HG02943 (cell line): ENCODE data around the gene NAT16.
"Not testable (repeated sequence)": the region's sequence is repeated elsewhere in the genome, so short reads cannot be mapped to it uniquely, and the experiment has no call there.

Experiments used
- ATAC-seq: cut with Tn5 transposase; IDR thresholded peaks from one replicate; pipeline ENCODE4 v1.9.1; 2021; ENCODE audit warnings: mild to moderate bottlenecking, low read depth, moderate library complexity; ENCODE audit not compliant: unreplicated experiment

Gene NAT16

GRCh38 chr7:101132626-101133600 is 47.2 kb downstream of the NAT16 start:
- not testable (repeated sequence) for ATAC-seq

GRCh38 chr7:101129603-101130117 is 50.4 kb downstream of the NAT16 start:
- no peak for ATAC-seq

- no peak for ATAC-seq
Measured at GRCh38 chr7:101128040-101128834, 51.9 kb downstream of the NAT16 start.

DNA sequence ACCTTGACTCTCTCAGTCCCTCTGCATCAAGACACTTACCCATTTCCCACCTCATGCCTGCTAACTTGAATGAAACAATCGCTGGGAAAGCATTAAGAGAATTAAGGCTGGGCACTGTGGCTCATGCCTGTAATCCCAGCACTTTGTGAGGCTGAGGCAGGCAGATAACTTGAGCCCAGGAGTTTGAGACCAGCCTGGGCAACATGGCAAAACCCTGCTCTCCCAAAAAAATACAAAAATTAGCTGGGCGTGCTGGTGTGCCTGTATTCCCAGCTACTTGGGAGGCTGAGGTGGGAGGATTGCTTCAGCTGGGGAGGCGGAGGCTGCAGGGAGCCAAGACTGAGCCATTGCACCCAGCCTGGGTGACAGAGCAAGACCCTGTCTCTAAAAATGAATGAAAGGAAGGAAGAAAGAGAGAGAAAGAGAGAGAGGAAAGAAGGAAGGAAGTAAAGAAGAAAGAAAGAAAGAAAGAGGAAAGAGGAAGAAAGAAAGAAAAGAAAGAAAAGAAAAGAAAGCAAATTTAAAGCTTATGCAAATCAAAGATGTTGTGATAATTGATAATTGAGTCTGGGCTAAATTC is 52.5 kb downstream of the NAT16 start:
- no peak for ATAC-seq

DNA sequence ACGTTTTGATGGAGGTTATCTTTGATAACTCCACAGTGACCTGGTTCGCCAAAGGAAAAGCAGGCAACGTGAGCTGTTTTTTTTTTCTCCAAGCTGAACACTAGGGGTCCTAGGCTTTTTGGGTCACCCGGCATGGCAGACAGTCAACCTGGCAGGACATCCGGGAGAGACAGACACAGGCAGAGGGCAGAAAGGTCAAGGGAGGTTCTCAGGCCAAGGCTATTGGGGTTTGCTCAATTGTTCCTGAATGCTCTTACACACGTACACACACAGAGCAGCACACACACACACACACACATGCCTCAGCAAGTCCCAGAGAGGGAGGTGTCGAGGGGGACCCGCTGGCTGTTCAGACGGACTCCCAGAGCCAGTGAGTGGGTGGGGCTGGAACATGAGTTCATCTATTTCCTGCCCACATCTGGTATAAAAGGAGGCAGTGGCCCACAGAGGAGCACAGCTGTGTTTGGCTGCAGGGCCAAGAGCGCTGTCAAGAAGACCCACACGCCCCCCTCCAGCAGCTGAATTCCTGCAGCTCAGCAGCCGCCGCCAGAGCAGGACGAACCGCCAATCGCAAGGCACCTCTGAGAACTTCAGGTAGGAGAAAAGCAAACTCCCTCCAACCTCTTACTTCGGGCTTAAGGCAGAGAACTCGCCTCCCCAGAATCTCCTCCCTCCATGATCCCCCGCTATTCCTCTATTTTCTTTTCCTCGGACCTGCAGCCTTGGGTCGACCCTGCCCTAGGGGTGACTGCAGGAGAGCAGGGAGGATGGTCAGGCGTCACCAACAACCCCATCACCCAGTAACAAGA is 53.2 kb downstream of the NAT16 start, which contains the start of gene SERPINE1:
Gene SERPINE1 (plus strand): TSS at position 454 of the 809 bp plus-strand sequence. CDS start 1,290 bp downstream, outside the sequence.
- ATAC-seq: peak; percentile 52

GRCh38 chr7:101125989-101126650 is 54.0 kb downstream of the NAT16 start:
- ATAC-seq: peak; percentile 71

DNA sequence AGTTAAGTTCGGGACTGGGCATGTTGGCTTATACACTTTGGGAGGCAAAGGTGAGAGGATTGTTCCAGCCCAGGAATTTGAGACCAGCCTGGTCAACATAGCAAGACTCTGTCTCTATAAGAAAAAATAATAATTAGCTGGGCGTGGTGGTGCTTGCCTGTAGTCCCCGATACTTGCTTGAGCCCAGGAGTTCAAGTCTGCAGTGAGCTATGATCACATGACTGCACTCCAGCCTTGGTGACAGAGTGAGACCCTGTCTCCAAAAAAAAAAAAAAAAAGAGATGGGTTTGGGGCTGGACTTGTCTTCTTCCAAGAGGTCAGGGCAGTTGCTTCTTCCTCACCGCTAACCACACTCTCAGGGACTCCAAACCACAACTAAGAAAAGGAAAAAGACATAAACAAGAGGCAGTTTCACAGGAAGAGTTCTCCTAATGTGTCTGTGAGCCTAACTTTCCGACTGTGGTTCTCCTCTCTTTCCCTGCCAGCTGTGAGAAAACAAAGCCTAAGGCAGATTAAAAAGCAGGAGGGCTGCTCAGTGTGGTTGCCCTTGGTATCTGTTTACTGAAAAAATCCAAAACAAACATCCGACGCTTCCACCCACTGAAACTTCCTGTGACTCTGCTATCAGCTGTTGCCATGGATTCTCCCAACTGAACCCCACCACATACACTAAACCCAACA is 55.6 kb downstream of the NAT16 start:
- ATAC-seq: no peak

DNA sequence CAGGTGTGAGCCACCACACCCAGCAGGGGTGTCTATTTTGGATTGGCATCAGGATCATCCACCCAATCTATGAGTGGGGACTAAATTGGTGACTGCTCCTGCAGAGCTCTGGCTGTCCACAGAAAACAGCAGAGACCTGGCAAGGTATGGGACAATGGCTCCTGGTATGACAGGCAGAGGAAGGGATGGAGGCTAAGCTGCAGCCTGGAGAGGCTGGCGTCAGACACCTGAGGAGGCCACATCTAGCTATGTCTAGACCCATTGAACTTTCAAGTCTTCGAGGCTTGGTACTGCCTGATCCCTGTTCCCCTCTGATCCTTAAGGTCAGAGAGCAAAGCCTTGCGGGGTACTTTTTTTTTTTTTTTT is 56.4 kb downstream of the NAT16 start:
- ATAC-seq: no peak

DNA sequence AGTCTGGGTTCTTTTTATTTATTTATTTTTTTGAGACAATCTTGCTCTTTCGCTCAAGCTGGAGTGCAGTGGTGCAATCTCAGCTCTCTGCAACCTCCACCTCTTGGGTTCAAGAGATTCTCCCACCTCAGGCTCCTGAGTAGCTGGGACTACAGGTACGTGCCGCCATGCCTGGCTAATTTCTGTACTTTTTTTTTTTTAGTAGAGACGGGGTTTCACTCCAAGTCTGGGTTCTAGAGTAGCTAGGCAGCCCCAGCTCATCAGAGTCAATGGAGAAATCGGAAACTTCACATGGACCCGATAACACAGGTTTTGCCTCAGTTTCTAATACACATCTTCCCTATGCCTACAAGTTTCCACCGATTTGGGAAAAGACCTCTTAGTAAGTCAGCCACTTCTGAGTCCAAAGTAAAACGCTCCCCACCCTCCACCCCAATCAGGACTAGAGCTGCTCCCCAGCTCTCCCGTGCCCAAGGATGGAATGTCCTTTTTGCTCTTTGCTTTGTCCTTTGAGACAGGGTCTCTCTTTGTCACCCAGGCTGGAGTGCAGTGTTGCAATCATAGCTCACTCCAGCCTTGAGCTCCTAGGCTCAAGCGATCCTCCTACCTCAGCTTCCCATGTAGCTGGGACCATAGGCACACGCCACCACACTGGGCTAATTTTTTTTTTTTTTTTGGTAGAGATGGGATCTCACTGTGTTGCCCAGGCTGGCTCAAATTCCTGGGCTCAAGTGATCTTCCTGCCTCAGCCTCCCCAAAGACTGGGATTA is 57.0 kb downstream of the NAT16 start:
- no peak for ATAC-seq

GRCh38 chr7:101121991-101122932 is 57.8 kb downstream of the NAT16 start:
- no peak for ATAC-seq

- ATAC-seq: not testable (repeated sequence)
Measured at GRCh38 chr7:101121631-101121990, 58.5 kb downstream of the NAT16 start.
